ENCODE measurements around the gene ATOX1. TPM values are rescaled to one million over a fixed set of nuclear protein-coding genes. Genes with fewer than 3 reads are reported as not detected.
A peak's percentile ranks its signal among the peaks of the same experiment; 100 is the strongest.

The ATOX1 gene
- total and polyA plus RNA-seq, 2 of the 4 experiments (the other 2 are of a cell fraction), result 56.3 to 360 TPM

DNA sequence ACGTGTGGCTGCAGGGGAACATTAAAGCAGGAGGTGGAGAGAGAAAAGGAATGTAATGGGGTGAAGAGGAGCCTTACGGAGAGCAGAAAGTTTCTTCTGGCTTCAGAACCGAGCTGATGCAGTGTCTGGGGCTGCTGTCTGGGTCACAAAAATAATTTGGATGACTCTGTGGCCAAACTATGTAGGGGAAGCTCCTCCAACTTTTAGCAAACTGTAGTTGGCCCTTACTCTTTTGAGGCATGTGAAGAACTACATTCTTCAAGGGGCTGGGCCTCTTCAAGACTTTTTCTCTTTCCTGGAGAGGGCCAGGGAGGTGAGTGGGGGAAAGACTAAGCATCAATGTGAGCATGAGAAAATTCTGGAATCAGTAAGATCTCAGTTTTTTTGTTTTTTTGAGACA is 39.8 kb downstream of the ATOX1 start:
- H4K20me1 ChIP-seq (ENCODE audit: insufficient read depth, low read length), result no peaks in the 10 kb centered on the region
- dilution Hi-C loops (cut with HindIII; ENCODE audit: low sequenced_read_pairs, unreplicated experiment) (no loop called here), intact Hi-C loops (cut with micrococcal nuclease) (loop anchor here (1.0 to 2.0 kb wide), 4 partner anchors 22 to 60 kb away; partner anchors contain the start of gene G3BP1), in situ Hi-C loops (cut with MboI; ENCODE audit: low sequenced_read_pairs) (no loop called here)
- TF ChIP-seq RFX5 (IDR thresholded peaks at IDR 0.05; ENCODE audit: low read depth, low read length) (no peak), FOS (IDR thresholded peaks at IDR 0.05; ENCODE audit: low read depth, low read length) (0 out of 2 replicates have a peak, but pooled peaks have one; percentile 30), RAD21 (IDR thresholded peaks at IDR 0.05; ENCODE audit: low read length) (0 out of 2 replicates have a peak, but pooled peaks have one; percentile 7), POLR2A (IDR thresholded peaks at IDR 0.05; ENCODE audit: low read depth, low read length) (0 out of 2 replicates have a peak, but pooled peaks have one; percentile 26)
- H2AK5ac ChIP-seq (ENCODE audit: low read depth, low read length), result peak overlapping the region; percentile 60; the same call in 1 of the 2 replicates
- peak overlapping the region; percentile 96 for H2BK5ac ChIP-seq (ENCODE audit: low read depth, low read length, poor library complexity, severe bottlenecking)
- peak; percentile 80 for ATAC-seq (ENCODE audit: low read depth)
- H2BK120ac ChIP-seq (ENCODE audit: low read depth, low read length), result peak overlapping the region; percentile 86
- peak overlapping the region; percentile 91 for H3K4ac ChIP-seq (ENCODE audit: low read depth, low read length)
- peaks cover 0 to 24% of the 10 kb centered on the region in 2 experiments; a peak in 2 of 4 replicates for H3K79me1 ChIP-seq (ENCODE audit: low read depth in 1 of 2, low read length in 2 of 2)
- H3K4me2 ChIP-seq (ENCODE audit: low read depth, low read length), result peak overlapping the region; percentile 82
- H3K9ac ChIP-seq (ENCODE audit: low read depth, low read length), result peak overlapping the region; percentile 44
- H3K27me3 ChIP-seq (ENCODE audit: control insufficient read depth, insufficient read depth, low read length), result no peaks in the 10 kb centered on the region
- H3K18ac ChIP-seq (ENCODE audit: low read depth, low read length), result peak overlapping the region; percentile 82; the same call in 1 of the 2 replicates
- H3K27ac ChIP-seq (ENCODE audit: insufficient read depth, low read length), result peak overlapping the region; percentile 88
- POLR2A ChIA-PET (ENCODE audit: unreplicated experiment), result interaction anchor here (0.7 to 2.3 kb wide), 8 partner anchors 10 to 60 kb away, joined by 3 to 20 read pairs (median 4); partner anchors contain the start of gene SPARC
- DNase-seq, result peak; percentile 70
- CTCF ChIA-PET, result interaction anchor here (0.9 to 2.0 kb wide), 7 partner anchors 17 to 67 kb away, joined by 3 to 12 read pairs (median 4); no protein-coding TSS in a partner anchor
- WGBS, 2 experiments (ENCODE audit: extremely low coverage in 2 of 2, insufficient read length in 1 of 2), result 5% methylated on average over 3 of the region's 3 CpGs; no CpG with 5 or more reads in 1 of the 2 experiments
- peak overlapping the region; percentile 71 for H2BK20ac ChIP-seq (ENCODE audit: low read depth, low read length)
- H3K14ac ChIP-seq (replicated peaks; ENCODE audit: low read depth, low read length), result peak overlapping the region; percentile 77
- peak overlapping the region; percentile 84; the same call in 2 of the 3 replicates for H2BK15ac ChIP-seq (ENCODE audit: low read depth, low read length)
- peak overlapping the region; percentile 65 for H4K5ac ChIP-seq (ENCODE audit: low read depth, low read length)
- peak overlapping the region; percentile 12 to 74; a peak in 3 of 4 replicates for H4K8ac ChIP-seq (ENCODE audit: low read depth in 2 of 2, low read length in 2 of 2)
- H3K4me1 ChIP-seq (ENCODE audit: control insufficient read depth, insufficient read depth, low read length), result peaks cover 16% of the 10 kb centered on the region
- no TSS peak for BruUV-seq (replicated peaks)
- H3K23ac ChIP-seq (ENCODE audit: low read depth, low read length), result peak overlapping the region; percentile 55
- H3K4me3 ChIP-seq (ENCODE audit: insufficient read depth, low read depth, low read length), result no peak overlapping the region; the same call in 1 of the 2 replicates
- peaks cover 13% of the 10 kb centered on the region for H3K9me1 ChIP-seq (ENCODE audit: insufficient read depth, low read length)
- H2AFZ ChIP-seq (replicated peaks; ENCODE audit: low read length, poor library complexity), result peak overlapping the region; percentile 65
- H3K36me3 ChIP-seq (ENCODE audit: control insufficient read depth, insufficient read depth, low read length), result no peaks in the 10 kb centered on the region
- no peak overlapping the region for H2AK9ac ChIP-seq (replicated peaks; ENCODE audit: low read depth, low read length, poor library complexity)
- H3K9me3 ChIP-seq (ENCODE audit: control insufficient read depth, insufficient read depth, low read length), result no peaks in the 10 kb centered on the region
- peak overlapping the region; percentile 25; the same call in 1 of the 2 replicates for H3K56ac ChIP-seq (ENCODE audit: extremely low read depth, insufficient read depth, low read length)
- H4K91ac ChIP-seq (ENCODE audit: insufficient read depth, low read depth, low read length), result peak overlapping the region; percentile 55

Data from IMR-90 (cell line).